Cardiac fibroblast (primary cell): Measurements from ENCODE around the gene SRL.
A peak's percentile ranks its signal among the peaks of the same experiment; 100 is the strongest.

Source experiments
- DNase-seq, 2 donors: peaks; one replicate each; pipeline versions ENCODE4 v3.0.0 to v3.0.0-alpha.2; 2010; ENCODE audit warnings: low read depth in 2 of 2
- H3K4me3 ChIP-seq, 2 donors: replicated peaks in 1 of 2; 1 replicate in 1 of 2; 2 replicates in 1 of 2; pipeline ENCODE4 v1.5.1; 2011; ENCODE audit warnings: low read depth in 2 of 2, low read length in 2 of 2, mild to moderate bottlenecking in 2 of 2, moderate library complexity in 1 of 2
- CTCF ChIP-seq: IDR thresholded peaks from one replicate; pipeline ENCODE4 v1.5.1; 2011; ENCODE audit warnings: low read depth, mild to moderate bottlenecking, low read length, inconsistent platforms

Gene SRL

GRCh38 chr16:4249530-4250308 lies 7.8 kb upstream of the SRL start:
- no peak for DNase-seq
- no peak overlapping the region for H3K4me3 ChIP-seq
- TF ChIP-seq CTCF = no peak

- no peak overlapping the region for H3K4me3 ChIP-seq
- DNase-seq = no peak
- no peak for TF ChIP-seq CTCF
Observed at GRCh38 chr16:4247460-4247784, 5.5 kb upstream of the SRL start.

GRCh38 chr16:4246777-4247459 lies 5.0 kb upstream of the SRL start:
- no peak overlapping the region for H3K4me3 ChIP-seq
- no peak for DNase-seq
- no peak for TF ChIP-seq CTCF

- no peak for TF ChIP-seq CTCF
- no peak overlapping the region for H3K4me3 ChIP-seq
- DNase-seq = peak; percentile 13 to 65
Observed at GRCh38 chr16:4245077-4245791, 3.4 kb upstream of the SRL start.

GRCh38 chr16:4244254-4245076 lies 2.6 kb upstream of the SRL start:
- DNase-seq = peak in 1 of 2 donors; percentile 30
- no peak for TF ChIP-seq CTCF
- H3K4me3 ChIP-seq = no peak overlapping the region

GRCh38 chr16:4241258-4241927 lies 487 bp downstream of the SRL start:
- no peak overlapping the region for H3K4me3 ChIP-seq
- DNase-seq = no peak
- TF ChIP-seq CTCF = no peak
